Neuronal stem cell (in vitro differentiated cells): ENCODE measurements around the gene FIP1L1.

Experiments used
- DNase-seq: peaks from one replicate; pipeline ENCODE4 v3.0.0-alpha.2; 2013; ENCODE audit warnings: low spot score
- H2AFZ ChIP-seq: one replicate; pipeline ENCODE4 v1.6.1; 2013; ENCODE audit warnings: mild to moderate bottlenecking, low read length, inconsistent platforms
- H2AK5ac ChIP-seq: 2 replicates; pipeline ENCODE4 v1.6.1; 2013; ENCODE audit warnings: low read depth, mild to moderate bottlenecking, inconsistent platforms, low read length, moderate library complexity, mixed read lengths
- H2BK120ac ChIP-seq: 2 replicates; pipeline ENCODE4 v1.6.1; 2013; ENCODE audit warnings: low read depth, mild to moderate bottlenecking, inconsistent platforms, low read length, moderate library complexity, mixed read lengths
- H2BK12ac ChIP-seq: one replicate; pipeline ENCODE4 v1.6.1; 2013; ENCODE audit warnings: low read length, inconsistent platforms
- H2BK15ac ChIP-seq: 2 replicates; pipeline ENCODE4 v1.6.1; 2013; ENCODE audit warnings: mild to moderate bottlenecking, low read length, inconsistent platforms, mixed read lengths
- H2BK5ac ChIP-seq: one replicate; pipeline ENCODE4 v1.6.1; 2013; ENCODE audit warnings: inconsistent platforms, mild to moderate bottlenecking, low read length, moderate library complexity
- H3K14ac ChIP-seq: one replicate; pipeline ENCODE4 v1.6.1; 2013; ENCODE audit warnings: low read length, inconsistent platforms
- H3K18ac ChIP-seq: 2 replicates; pipeline ENCODE4 v1.6.1; 2013; ENCODE audit warnings: low read length, inconsistent platforms
- H3K23ac ChIP-seq: 2 replicates; pipeline ENCODE4 v1.6.1; 2013; ENCODE audit warnings: low read depth, mild to moderate bottlenecking, mixed read lengths, low read length, inconsistent platforms; ENCODE audit not compliant: poor library complexity
- H3K27ac ChIP-seq: replicated peaks from 3 replicates; pipeline ENCODE4 v1.5.1; 2013; ENCODE audit warnings: low read length, inconsistent platforms
- H3K27me3 ChIP-seq, 3 experiments: 2 replicates each; pipeline ENCODE4 v1.6.1; 2013; ENCODE audit warnings: low read length in 3 of 3, mild to moderate bottlenecking in 2 of 3, inconsistent platforms in 1 of 3, low read depth in 1 of 3, mixed read lengths in 1 of 3, moderate library complexity in 1 of 3; ENCODE audit not compliant: control insufficient read depth in 3 of 3, insufficient read depth in 3 of 3
- H3K36me3 ChIP-seq, 2 donors: replicated peaks in 1 of 2; 2 replicates each; pipeline ENCODE4 v1.6.1; 2013; ENCODE audit warnings: low read length in 2 of 2; ENCODE audit not compliant: control insufficient read depth in 2 of 2, insufficient read depth in 2 of 2
- H3K4ac ChIP-seq: 2 replicates; pipeline ENCODE4 v1.6.1; 2013; ENCODE audit warnings: inconsistent platforms, mild to moderate bottlenecking, low read length, moderate library complexity
- H3K4me1 ChIP-seq, 2 donors: 1 replicate in 1 of 2; 2 replicates in 1 of 2; pipeline ENCODE4 v1.6.1; 2013; ENCODE audit warnings: low read length in 2 of 2, low read depth in 1 of 2; ENCODE audit not compliant: control insufficient read depth in 2 of 2, insufficient read depth in 1 of 2
- H3K4me2 ChIP-seq: one replicate; pipeline ENCODE4 v1.6.1; 2013; ENCODE audit warnings: mild to moderate bottlenecking, low read length, inconsistent platforms; ENCODE audit not compliant: insufficient read depth, poor library complexity, severe bottlenecking
- H3K4me3 ChIP-seq, 2 donors: 2 replicates each; pipeline ENCODE4 v1.5.1; 2013; ENCODE audit warnings: low read length in 2 of 2, mild to moderate bottlenecking in 2 of 2, inconsistent platforms in 1 of 2, moderate library complexity in 1 of 2
- H3K79me1 ChIP-seq: one replicate; pipeline ENCODE4 v1.6.1; 2013; ENCODE audit warnings: low read depth, mild to moderate bottlenecking, inconsistent platforms, low read length, moderate library complexity
- H3K9ac ChIP-seq: one replicate; pipeline ENCODE4 v1.6.1; 2013; ENCODE audit warnings: mild to moderate bottlenecking, low read depth, low read length, inconsistent platforms; ENCODE audit not compliant: poor library complexity
- H3K9me3 ChIP-seq, 2 donors: replicated peaks in 1 of 2; 2 replicates each; pipeline versions ENCODE3 to v1.6.1; 2013; ENCODE audit warnings: low read length in 2 of 2, mild to moderate bottlenecking in 2 of 2, inconsistent platforms in 1 of 2, low read depth in 1 of 2, mixed read lengths in 1 of 2, moderate library complexity in 1 of 2; ENCODE audit not compliant: control insufficient read depth in 2 of 2, insufficient read depth in 1 of 2
- H4K8ac ChIP-seq: one replicate; pipeline ENCODE4 v1.6.1; 2013; ENCODE audit warnings: low read depth, mild to moderate bottlenecking, inconsistent platforms, low read length, moderate library complexity
- H4K91ac ChIP-seq: one replicate; pipeline ENCODE4 v1.6.1; 2013; ENCODE audit warnings: low read length, low read depth, mild to moderate bottlenecking, inconsistent platforms; ENCODE audit not compliant: poor library complexity
- WGBS, 2 donors: extraction: QIAGEN DNeasy Blood & Tissue Kit; methylation state at CpG; one replicate each; pipeline ENCODE4 v1.1.7; 2013; ENCODE audit warnings: missing lambda C conversion rate in 2 of 2, mixed read lengths in 1 of 2; ENCODE audit not compliant: insufficient read length in 2 of 2, insufficient replicate concordance in 1 of 2; ENCODE audit errors: extremely low coverage in 2 of 2; 5-methylcytosine and 5-hydroxymethylcytosine counted together

Gene FIP1L1

DNA sequence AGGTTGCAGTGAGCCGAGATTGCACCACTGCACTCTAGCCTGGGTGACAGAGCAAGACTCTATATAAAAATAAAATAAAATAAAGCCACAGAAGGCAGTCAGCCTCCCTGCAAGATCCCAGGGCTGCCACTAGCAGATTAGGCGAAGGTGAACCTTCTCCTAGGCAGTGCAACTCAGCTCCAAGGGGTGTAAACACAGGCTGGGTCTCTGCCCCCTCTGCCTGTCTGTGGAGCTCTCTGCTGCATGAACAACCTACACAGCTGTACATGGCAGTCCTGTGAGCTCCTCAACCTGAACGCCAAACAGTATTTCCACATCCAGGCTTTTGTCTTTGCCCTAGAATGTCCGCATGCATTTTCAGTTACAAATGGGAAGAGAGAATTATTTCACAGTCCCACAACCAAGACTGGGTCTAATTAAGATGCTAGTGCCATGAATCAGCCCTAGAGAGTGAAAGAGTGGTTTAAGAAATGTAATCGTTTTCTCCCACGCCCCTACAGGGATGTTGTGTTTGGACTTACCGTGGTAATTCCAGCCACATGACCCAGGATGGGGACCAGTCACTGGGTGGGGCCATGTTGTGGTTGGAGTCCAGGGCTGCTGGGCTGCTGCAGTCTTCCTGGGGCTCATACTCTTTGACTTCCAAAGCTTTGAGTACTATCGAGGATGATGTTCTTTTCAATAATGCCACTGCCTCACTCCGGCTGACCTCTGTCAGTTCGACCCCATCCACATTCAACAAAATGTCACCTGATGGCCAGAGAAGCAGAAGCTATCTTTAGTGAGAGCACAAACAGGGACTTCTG, 99.0 kb downstream of the FIP1L1 start:
- no peak overlapping the region for H2BK12ac ChIP-seq
- peaks cover 0 to 11% of the 10 kb centered on the region in 2 donors for H3K4me1 ChIP-seq
- no peak overlapping the region for H3K23ac ChIP-seq
- H3K9ac ChIP-seq, result no peak overlapping the region
- H2BK15ac ChIP-seq, result peak overlapping the region; percentile 88
- peak overlapping the region; percentile 57 for H2AFZ ChIP-seq
- no peak overlapping the region for H3K27ac ChIP-seq
- H3K79me1 ChIP-seq, result no peaks in the 10 kb centered on the region
- H3K36me3 ChIP-seq, result no peaks in the 10 kb centered on the region
- H3K18ac ChIP-seq, result peak overlapping the region; percentile 70
- H3K4me2 ChIP-seq, result no peak overlapping the region
- peak overlapping the region; percentile 29 for H3K4ac ChIP-seq
- no peak overlapping the region for H3K4me3 ChIP-seq
- H2BK120ac ChIP-seq, result no peak overlapping the region
- no peak overlapping the region for H3K14ac ChIP-seq
- H3K27me3 ChIP-seq, result no peaks in the 10 kb centered on the region
- no CpG with 5 or more reads among the region's 10 CpGs for WGBS, 2 donors
- H2BK5ac ChIP-seq, result no peak overlapping the region
- no peak overlapping the region for H2AK5ac ChIP-seq
- H3K9me3 ChIP-seq, result no peaks in the 10 kb centered on the region
- H4K91ac ChIP-seq, result no peak overlapping the region
- no peak overlapping the region for H4K8ac ChIP-seq
- no peak for DNase-seq

DNA sequence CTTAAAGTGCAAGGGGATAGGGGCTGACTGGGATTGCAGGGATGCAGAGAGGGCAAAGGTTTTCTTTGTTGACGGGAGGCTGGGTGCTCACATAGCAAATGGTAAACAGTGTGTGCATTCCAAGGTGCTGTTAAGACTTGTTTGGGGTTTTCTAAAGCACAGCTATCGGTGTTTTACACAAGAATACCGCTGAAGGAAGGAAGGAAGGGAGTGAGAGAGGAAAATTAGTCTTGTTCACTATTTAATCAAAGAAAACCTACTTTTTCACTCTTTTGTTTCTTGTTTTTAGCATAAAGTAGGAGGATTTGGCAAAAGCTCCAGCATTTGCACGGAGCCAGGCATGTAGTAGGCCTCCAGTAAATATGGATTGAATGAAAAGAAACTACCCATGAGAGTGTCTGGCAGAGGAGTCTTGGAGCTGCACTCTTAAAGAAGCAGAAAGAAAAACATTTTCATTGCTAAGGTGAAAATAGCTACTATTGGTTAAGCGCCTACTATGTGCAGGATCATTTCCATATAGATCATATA, 99.7 kb downstream of the FIP1L1 start:
- Histone ChIP-seq H3K9me3 (no peaks in the 10 kb centered on the region), H2AK5ac (no peak overlapping the region), H2BK15ac (peak overlapping the region; percentile 88), H3K4me2 (no peak overlapping the region), H3K4me1 (peaks cover 0 to 11% of the 10 kb centered on the region in 2 donors), H4K91ac (no peak overlapping the region), H3K79me1 (no peaks in the 10 kb centered on the region), H4K8ac (no peak overlapping the region), H2AFZ (peak overlapping the region; percentile 57), H3K14ac (no peak overlapping the region), H2BK120ac (no peak overlapping the region), H2BK5ac (no peak overlapping the region), H3K18ac (peak overlapping the region; percentile 70), H3K9ac (no peak overlapping the region), H3K27ac (no peak overlapping the region), H3K23ac (no peak overlapping the region), H3K27me3 (no peaks in the 10 kb centered on the region), H2BK12ac (no peak overlapping the region), H3K36me3 (no peaks in the 10 kb centered on the region), H3K4me3 (no peak overlapping the region), H3K4ac (peak overlapping the region; percentile 29)
- WGBS, 2 donors, result no CpG with 5 or more reads among the region's 5 CpGs
- DNase-seq, result no peak

DNA sequence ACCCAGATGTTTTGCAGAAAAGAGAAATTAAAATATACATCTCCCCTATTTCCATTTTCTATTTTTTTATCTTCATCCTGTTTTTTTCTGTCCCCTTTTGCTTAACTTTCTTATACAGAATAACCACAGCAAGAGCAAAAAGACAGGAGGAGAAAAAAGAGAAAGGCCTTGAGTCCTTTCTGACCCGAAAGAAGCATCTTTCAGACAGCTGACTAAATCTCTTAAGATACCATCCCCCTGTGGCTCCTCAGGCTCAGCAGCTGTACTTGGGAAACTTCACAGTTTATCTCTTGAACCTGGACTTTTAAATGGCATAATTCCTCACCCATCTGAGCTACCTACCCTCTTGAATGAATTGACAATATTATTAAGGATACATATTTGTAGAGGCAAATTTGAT, 100.2 kb downstream of the FIP1L1 start:
- Histone ChIP-seq H3K27me3 (no peaks in the 10 kb centered on the region), H3K23ac (no peak overlapping the region), H2AK5ac (no peak overlapping the region), H3K18ac (no peak overlapping the region), H3K27ac (no peak overlapping the region), H3K4me1 (peaks cover 0 to 11% of the 10 kb centered on the region in 2 donors), H3K9me3 (no peaks in the 10 kb centered on the region), H3K4me2 (no peak overlapping the region), H4K8ac (no peak overlapping the region), H3K36me3 (no peaks in the 10 kb centered on the region), H2BK5ac (no peak overlapping the region), H3K4ac (no peak overlapping the region), H3K4me3 (no peak overlapping the region), H3K14ac (no peak overlapping the region), H2AFZ (no peak overlapping the region), H3K9ac (no peak overlapping the region), H2BK120ac (no peak overlapping the region), H3K79me1 (no peaks in the 10 kb centered on the region), H2BK15ac (no peak overlapping the region), H2BK12ac (no peak overlapping the region), H4K91ac (no peak overlapping the region)
- no peak for DNase-seq
- no CpG with 5 or more reads among the region's 1 CpG for WGBS, 2 donors

DNA sequence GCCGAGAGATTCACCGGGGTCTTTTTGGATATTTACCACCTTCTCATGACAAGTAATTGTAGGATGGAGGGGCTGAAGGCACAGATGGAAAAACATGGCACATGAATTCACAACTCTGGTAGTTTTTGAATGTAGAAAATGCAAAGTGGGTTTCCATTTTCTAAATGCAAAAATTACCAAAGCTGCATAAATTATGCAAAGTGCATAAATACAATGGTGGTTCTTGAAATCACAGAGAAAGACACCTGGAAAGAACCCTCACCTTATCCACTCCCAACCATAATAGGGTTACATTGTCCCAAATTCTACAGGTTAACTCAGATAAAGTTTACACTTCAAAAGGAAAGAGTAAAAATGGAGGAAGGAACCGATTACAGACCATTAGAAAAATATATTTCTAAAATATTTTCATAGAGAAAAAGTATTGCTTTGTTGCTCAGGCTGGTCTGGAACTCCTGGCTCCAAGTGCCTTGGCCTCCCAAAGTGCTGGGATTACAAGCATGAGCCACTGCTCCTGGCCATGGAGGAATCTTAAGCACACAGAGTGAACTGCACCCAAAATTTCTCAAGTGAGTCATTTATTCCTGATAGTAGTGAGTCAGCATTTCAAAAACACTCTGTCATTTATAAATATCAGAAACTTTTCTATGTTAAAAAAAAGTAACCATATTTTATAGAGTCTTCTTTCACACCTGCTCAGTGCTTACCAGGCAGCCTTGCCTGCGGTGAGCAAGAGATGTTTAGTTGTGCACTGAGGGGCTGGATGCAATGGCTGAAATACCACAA, 101.4 kb downstream of the FIP1L1 start:
- no peak overlapping the region for H3K18ac ChIP-seq
- no peak overlapping the region for H4K91ac ChIP-seq
- H2BK12ac ChIP-seq, result no peak overlapping the region
- no peaks in the 10 kb centered on the region for H3K27me3 ChIP-seq
- no CpG with 5 or more reads among the region's 4 CpGs for WGBS, 2 donors
- H3K27ac ChIP-seq, result no peak overlapping the region
- H3K36me3 ChIP-seq, result no peaks in the 10 kb centered on the region
- H3K4me3 ChIP-seq, result no peak overlapping the region
- no peak overlapping the region for H2BK120ac ChIP-seq
- H2AFZ ChIP-seq, result no peak overlapping the region
- no peak overlapping the region for H2BK15ac ChIP-seq
- H3K9me3 ChIP-seq, result no peaks in the 10 kb centered on the region
- H3K9ac ChIP-seq, result no peak overlapping the region
- H2BK5ac ChIP-seq, result no peak overlapping the region
- H3K79me1 ChIP-seq, result no peaks in the 10 kb centered on the region
- no peak for DNase-seq
- no peak overlapping the region for H2AK5ac ChIP-seq
- peaks cover 0 to 11% of the 10 kb centered on the region in 2 donors for H3K4me1 ChIP-seq
- H3K23ac ChIP-seq, result no peak overlapping the region
- no peak overlapping the region for H3K14ac ChIP-seq
- H3K4ac ChIP-seq, result no peak overlapping the region
- no peak overlapping the region for H3K4me2 ChIP-seq
- no peak overlapping the region for H4K8ac ChIP-seq
